CD4-positive, alpha-beta T cell treated with Interleukin-21 for 1 hour (primary cell): ENCODE results near the gene DNAI1.
A peak's percentile ranks its signal among the peaks of the same experiment; 100 is the strongest.
"Not testable (repeated sequence)": the region's sequence is repeated elsewhere in the genome, so short reads cannot be mapped to it uniquely, and the experiment has no call there.

Experiments used
- DNase-seq: peaks from one replicate; pipeline ENCODE4 v3.0.0-alpha.2; 2020

The DNAI1 gene

GRCh38 chr9:34515959-34516358, 57.4 kb downstream of the DNAI1 start:
- DNase-seq = no peak

DNA sequence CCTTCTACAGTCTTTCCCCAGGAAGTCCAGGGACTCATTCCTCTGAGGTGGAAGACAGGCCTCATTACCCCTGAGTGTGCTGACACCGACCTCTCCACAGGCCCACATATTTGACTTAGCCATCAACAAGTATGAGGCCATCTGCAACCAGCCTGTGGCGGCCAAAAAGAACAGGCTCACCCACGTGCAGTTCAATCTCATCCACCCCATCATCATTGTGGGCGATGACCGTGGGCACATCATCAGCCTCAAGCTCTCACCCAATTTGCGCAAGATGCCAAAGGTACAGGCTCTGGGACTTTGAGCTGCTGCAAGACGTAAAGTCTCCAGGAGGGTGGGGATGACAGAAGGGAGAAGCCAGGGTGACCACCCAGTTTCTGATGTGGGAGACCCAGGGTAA, 58.6 kb downstream of the DNAI1 start:
- DNase-seq = no peak

DNA sequence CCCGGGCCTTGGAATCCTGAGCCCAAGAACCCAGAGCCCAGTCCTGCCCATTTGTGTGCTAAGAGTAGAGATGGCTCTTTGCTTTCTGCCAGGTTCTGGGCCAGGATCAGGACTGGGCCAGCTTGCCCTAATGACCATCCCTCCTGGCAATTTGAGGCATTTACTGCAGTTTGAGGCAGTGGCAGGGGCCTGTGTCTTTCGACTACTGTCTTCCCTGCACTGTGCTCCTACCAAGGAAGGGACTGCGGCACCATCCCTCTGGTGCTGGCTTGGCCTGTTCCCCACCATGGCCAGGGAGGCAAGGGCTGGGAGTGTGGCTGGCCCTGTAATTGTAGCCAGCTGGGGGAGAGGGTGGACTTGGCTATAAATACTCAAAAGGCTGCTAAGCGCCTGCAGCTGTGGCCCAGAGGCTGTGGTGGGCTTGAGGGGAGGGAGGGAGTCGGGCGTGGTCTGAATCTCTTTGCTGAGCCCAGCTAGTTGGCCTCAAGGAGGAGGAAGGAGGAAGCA, 59.6 kb downstream of the DNAI1 start:
- no peak for DNase-seq

DNA sequence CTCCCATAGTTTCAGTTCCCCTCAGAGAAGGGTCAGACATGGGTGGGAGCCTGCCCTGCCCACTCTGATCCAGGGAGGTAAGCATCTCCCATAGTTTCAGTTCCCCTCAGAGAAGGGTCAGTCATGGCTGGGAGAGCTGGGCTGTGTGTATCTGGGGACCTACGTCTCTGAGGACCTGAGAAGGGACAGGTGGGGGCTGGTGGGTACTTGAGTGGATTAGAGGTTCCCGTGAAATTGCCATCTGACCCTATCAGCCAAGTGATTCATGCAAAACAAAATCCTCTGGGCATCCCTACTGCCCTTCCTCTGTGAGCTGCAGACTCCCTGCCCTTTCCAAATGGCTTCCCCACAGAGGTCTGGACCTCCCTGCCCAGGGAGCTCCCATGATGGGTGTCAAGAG, 60.3 kb downstream of the DNAI1 start:
- no peak for DNase-seq

DNA sequence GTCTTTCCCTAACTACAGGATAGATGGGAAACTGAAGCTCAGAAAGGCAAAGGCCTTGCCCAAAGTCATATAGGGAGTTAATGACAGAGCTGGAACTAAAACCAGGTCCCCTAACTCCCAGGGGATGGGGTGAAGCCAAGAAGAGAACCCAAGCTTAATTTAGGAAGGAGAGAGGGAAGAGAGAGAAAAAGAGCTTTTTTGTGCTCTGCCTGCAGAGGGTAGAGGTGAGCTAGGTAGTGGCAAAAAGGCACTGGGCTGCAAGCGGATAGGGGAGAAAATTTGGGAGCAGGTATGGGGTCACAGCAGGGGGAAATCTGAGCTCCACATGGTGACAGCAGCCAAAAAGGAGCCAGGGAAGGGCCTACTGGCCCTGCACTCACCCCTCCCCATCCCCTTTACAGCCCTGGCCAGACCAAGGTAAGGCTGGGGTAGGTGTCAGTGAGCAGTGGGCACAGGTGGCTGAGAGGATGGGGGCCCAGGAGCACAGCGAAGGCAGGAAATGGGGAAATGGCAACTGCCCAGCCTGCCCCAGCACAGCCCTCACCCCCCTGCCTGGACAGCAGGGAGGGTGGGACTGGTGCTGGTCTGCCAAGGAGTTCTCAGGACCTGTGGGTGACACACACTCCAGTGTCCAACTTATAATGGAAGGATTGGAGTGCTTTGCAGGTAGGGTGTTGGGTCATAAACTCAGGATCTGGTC, 60.9 kb downstream of the DNAI1 start:
- DNase-seq = no peak

- no peak for DNase-seq
Measured at GRCh38 chr9:34520096-34520495, 61.5 kb downstream of the DNAI1 start.

- DNase-seq = no peak
Measured at GRCh38 chr9:34520505-34521385, 62.1 kb downstream of the DNAI1 start.

DNA sequence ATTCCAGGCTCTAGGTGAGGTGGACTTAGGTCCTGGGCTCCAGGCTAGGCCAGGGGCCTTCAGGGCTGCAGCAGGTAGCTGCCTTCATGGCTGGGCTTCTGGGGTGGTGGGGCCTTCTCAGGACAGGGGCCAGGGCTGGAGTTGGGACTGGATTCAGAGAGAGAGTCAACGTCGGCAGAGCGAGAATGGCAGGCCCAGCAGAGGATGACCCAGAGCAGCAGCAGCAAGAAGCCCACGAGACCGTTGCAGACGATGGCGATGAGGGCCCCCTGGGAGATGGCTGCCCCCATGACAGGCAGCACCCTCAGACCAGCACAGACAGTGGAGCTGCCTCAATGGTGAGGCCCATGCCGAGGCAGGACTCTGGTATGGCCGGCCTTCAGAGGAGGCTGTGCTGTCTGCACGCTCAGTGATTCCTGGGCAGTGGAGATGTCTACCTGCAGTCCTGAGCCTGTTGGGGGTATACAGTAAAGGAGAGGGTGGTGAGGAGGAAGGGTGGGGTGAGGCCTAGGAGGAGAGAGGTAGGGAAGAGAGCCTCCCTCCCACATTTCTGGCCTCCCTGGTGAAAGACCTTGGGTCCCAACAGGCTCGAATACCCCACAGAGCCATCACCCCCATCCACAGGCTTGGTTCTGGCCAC, 62.9 kb downstream of the DNAI1 start:
- no peak for DNase-seq

DNA sequence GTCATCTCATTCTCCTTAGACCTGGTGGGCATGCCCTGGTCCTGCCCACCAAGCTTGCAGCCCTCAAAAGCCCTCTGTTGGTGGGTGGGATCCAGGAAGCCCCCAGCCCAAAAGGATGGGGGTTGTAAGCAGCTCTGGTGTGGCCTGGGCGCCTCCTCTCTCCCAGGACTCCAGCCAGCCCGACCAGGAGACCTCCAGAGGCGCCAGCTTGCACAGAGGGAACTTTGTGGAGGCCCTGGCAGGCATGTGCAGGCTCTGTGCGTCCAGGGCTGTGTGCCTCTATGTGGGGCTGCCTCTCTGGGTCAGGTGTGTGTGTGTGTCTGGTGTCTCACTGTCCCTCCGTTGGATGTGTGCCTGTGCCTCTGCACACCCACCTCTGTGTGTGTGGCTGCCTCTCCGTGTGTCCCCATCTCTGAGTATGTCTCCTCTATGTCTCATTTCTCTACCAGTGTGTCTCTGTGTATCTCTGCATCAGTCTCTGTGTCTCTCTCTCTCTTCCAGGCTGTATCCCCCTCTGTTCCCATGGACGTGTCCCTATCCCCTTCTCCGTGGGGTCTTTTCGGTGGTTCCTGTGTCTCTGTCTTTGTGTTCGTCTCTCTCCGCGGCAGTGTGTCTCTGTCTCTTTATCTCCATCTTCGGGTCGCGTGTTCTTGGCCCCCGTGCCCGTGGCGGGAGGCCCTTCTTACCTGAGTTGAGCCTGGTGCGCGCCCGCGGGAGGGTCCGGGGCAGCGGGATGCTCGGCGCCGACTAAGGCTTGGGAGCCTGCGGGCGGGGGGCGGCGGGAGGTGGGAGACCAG, 63.7 kb downstream of the DNAI1 start:
- DNase-seq = no peak

DNA sequence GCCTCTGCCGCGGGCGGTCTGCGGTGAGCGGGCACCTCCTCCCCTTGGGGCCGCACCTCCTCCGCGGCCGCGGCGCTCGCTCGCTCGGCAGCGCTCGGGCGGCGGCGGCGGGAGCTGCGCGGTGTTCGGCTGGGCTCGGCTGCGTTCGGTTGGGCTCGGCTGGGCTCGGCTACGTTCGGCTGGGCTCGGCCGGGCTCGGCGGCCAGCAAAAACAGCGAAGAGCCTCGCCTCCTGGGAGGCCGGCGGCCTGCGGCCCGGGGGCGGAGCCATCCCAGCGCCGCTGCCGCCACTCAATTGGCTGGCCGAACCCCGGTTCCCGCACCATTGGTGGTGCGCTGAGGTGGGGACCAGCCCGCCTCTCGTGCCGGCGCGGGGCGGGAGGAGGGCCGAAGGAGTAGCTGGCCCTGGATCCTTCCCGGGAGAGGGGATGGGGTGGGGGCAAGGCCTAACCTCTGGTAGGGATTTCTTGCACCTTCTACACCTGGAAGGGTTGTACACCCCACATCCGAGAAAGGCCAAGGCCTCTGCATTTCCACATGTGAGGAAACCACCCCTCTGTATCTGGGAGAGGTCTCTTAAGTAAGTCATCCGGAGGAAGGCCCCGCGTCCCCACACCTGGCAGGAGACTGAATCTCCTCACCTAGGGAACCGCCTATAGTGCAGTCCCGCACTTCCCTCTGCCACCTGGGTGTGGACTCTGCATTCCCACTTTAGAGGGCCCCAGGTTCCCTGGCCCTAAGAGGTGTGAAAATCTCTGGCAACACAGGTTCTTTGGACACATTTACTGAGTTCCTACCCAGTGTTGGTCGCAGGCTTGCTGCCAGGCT, 64.6 kb downstream of the DNAI1 start, which contains the start of gene ENHO:
ENHO (minus strand) TSS at position 20 of the 827 bp plus-strand sequence. CDS start 1,295 bp downstream, outside the sequence.
- peak; percentile 93 for DNase-seq

DNA sequence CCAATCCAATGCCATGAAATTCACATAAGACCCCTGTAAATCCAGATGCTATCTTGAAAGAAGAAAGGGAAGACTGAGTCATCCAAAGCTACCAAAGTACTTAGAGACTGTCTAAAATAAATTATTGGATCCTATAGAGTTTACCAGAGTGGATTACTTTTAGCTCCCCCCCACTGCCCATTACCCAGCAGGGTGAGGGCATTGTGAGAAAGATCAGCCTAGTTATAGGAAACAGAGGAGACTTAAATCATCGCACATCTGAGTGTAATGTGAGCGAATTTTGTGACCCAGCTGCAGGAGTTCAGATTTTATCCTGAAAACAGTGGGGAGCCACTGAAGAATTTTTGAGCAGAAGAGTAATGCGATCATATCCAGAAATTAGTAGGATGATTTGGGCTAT, 65.7 kb downstream of the DNAI1 start:
- no peak for DNase-seq

DNA sequence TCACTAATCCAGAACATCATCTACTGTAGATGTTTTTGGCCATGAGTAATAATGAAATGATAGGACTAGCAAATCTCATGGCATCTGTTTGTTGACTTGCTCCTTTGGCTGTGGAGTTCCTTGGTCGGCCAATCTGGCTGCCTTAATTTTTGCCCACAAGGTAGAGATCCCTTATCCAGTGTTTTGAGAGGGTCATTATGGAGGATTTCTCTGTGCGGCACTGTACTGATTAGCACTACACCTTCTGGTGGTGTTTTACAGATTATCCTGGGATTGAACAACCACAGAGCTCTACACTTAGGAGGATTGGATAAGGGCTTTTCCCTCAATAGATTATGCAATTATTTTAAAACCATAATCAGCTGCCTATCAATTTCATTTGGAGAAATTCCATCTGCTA, 67.4 kb downstream of the DNAI1 start:
- no peak for DNase-seq

DNA sequence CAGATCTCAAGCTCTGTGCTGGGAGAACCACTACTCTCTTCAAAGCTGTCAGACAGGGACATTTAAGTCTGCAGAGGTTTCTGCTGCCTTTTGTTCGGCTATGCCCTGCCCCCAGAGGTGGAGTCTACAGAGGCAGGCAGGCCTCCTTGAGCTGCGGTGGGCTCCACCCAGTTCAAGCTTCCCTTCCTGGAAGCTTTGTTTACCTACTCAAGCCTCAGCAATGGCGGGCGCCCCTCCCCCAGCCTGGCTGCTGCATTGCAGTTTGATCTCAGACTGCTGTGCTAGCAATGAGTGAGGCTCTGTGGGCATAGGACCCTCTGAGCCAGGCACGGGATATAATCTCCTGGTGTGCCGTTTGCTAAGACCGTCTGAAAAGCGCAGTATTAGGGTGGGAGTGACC, 73.4 kb downstream of the DNAI1 start:
- DNase-seq = not testable (repeated sequence)

DNA sequence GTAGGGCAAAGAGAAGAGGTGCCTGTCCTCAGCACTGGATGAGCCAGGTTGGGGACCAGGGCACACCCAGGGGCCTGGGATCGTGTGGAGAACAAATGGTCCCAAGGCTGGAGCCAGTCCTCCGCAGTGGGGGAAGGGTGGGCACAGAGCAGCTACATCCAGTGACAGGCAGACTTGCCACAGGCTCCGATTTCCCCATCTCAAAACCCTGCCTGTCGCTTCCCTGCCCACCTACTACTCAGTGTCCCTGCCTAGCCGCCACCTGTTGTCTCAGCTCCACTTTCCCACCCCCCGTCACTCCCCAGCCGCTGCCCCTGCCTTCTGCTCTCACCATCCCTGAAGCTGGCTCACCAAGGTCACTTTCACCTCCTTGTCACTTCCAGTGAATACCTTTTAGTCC, 78.1 kb downstream of the DNAI1 start:
- no peak for DNase-seq

DNA sequence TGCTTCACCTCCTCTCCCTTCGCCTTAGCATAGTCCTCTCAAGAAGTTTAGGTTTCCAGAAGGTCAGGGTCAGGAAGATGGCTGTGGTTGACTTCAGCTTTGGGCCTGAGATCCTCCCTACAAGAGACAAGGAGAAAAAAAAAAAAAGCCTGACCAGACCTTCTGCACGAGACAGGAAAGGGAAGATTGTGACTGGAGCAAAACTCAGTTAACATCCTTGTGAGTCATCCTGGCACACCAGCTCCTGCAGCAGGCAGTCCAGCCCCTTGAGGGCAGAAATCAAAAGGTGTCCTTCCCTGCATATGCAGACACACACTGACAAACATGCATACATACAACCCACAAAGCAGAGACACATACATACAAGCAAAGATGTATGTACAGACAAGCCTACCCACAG, 82.2 kb downstream of the DNAI1 start:
- DNase-seq = no peak

GRCh38 chr9:34541540-34541939, 82.9 kb downstream of the DNAI1 start:
- DNase-seq = no peak

DNA sequence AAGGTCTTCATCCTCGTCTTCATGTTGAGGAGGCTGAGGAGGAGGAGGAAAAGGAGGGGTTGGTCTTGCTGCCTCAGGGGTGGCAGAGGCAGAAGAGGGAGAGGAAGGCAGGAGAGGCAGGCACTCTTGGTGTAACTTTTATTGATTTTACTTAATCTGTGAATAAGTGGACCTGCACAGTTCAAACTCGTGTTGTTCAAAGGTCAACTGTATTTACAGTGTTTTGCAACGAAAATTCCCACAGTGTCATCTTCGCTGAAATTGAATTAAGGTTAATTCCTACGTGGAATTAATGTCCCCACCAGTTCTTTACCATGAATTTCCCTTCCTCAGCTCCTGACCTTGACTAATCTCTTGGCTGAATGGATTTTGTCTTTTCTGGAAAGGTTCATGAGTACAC, 85.4 kb downstream of the DNAI1 start:
- no peak for DNase-seq

- DNase-seq = no peak
Measured at GRCh38 chr9:34545497-34545896, 86.9 kb downstream of the DNAI1 start.

DNA sequence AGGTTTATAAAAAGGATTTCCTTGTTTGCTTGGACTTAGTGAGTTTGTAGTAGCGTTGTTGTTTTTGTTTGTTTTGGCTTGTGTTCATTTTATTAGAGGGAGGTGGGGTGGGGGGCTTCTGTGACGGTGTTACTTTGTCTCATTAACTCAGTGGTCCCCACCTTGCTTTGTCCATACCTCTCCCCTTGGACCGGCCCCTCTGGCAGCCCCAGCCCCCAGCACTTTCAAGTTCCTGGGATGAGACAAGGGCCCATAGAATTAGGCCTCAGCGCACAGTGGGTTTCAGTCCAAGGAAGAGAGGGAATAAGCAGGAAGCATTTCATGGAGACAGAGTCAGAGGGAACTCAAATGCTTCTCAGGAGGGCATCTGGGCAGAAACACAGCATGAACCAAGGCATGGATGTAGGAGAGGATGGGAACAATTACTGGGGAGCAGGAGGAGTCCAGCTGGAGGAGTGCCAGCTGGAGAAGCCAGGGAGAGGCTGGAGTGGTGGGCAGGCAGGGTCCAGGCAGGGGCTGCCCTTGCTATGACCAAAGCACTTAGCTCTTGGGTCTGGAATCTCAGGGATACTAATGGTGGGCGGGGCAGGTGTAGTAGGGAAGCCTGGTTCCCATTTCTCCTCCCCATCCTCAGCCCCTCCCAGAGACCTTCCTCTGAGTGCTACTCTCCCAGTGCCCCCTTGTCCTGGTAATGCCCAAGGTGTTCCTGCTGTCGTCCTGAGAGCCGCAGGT, 87.7 kb downstream of the DNAI1 start:
- DNase-seq = no peak

DNA sequence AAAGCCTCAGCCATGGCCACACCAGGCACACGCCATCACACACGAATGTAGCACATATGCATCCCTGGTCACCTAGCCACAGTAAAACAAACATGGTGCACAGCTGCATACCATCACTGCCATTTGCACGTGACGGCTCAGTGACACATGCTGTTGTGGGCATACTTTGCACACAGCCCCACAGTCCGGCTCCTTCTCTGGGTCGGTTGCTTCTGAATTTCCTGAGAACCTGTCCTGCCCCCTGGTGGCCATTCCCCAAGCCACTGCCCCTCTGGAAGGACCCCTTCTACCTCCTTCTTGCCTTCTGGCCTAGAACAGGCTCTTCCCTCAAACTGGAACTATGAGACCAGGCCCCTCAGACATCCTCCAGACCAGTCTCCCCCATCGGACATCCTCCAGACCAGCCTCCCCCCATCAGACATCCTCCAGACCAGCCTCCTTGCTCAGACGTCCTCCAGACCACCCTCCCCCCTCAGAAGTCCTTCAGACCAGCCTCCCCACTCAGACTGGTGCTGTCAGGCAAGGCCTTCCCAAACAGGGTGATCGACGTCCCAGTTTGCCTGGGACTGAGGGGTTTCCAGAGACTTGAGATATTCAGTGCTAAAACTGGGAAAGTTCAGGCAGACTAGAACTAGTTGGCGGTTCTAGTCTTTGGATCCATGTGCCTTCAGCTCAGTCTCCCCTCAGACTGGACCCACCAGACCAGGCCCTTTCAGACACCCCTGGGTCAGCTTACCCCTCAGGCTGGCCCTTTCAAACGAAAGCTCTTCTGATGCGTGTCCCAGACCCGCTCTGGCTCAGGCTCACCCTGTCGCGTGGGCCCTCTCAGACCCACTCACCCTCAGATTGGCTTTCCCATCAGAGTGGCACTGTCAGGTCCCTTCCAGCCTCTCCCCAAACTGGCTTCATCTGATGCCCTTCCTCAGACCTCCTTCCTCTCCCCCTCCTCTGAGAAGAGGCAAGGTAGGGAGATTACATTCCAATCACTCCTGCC, 88.5 kb downstream of the DNAI1 start:
- peak; percentile 40 for DNase-seq
